Subcutaneous adipose tissue (tissue), 4 donors: ENCODE results near the gene PARD3. TPM values are rescaled to one million over a fixed set of nuclear protein-coding genes. Genes with fewer than 3 reads are reported as not detected.

Experiments
- CTCF ChIP-seq: fragments of 450-650 bp; IDR thresholded peaks from one replicate; pipeline ENCODE4 v1.5.1; 2016; ENCODE audit warnings: low read depth, mild to moderate bottlenecking, control low read depth, antibody characterized with exemption, moderate library complexity
- total RNA-seq, 4 donors: library from RNA; depleted of rRNA; stranded (reverse); fragments of >200 nt; gene quantifications; one replicate each; pipeline ENCODE4 v1.1.0, GENCODE V29; 2016

The PARD3 gene
- total RNA-seq, 4 donors from 2014 or later: 39.4 to 70.3 (median 45.0) TPM

- no peak for TF ChIP-seq CTCF
These were observed 19.0 kb downstream of the PARD3 start for GRCh38 chr10:34796133-34796532.

GRCh38 chr10:34795334-34795733 is 19.8 kb downstream of the PARD3 start:
- no peak for TF ChIP-seq CTCF

DNA sequence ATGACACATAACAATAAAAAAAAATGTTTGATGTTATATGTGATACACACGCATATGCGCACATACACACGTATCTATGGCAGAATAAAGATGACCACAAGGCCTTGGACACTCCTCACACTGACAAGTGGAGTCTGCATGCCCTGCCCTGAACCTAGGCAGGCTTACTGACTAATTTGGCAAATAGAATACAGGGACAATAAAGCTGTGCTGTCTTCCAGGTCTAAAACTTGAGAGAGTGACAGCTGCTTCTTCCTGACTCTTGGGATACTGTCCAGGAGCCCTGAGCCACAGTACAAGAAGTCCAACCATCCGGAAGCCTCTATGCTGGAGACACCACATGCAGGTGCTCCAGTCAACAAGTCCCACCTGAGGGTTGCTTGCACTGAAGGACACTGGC is 20.3 kb downstream of the PARD3 start:
- TF ChIP-seq CTCF: no peak

DNA sequence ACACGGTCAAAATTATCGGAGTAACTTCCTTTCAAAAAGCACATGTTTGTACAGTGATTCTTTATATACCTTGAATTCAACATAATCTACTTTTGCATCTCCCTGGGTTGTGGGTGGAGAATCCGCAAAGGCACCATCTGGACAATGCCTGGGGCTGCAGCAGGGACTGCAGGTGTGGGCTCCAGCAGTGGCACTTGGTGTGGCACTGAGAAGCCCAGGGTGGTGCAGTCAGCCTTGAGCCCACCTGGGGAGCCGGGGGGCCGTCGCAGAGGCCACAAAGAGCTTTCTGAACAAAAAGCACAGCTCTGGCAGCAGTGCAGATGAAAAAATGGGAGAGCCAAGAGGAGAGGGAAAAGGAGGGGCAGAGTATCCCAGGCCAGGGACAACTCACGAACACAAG is 22.2 kb downstream of the PARD3 start:
- no peak for TF ChIP-seq CTCF

DNA sequence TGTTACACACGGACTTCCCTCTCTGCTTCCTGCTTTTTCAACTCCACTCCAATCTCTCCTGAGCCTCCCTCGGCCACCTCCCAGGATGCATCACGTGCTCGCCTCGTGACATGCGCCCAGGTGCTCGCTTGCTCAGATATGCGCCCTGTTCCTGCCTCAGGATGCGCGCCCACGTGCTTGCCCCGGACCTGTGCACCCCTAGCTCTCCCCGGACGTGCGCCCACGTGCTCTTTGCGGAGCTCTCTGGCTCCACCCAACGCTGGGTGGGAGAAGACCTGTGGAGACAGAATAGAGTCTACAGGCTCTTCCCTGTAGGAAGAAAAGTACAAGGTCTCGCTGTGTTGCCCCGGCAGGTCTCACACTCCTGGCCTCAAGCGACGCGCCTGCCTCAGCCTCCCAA is 23.1 kb downstream of the PARD3 start:
- no peak for TF ChIP-seq CTCF

DNA sequence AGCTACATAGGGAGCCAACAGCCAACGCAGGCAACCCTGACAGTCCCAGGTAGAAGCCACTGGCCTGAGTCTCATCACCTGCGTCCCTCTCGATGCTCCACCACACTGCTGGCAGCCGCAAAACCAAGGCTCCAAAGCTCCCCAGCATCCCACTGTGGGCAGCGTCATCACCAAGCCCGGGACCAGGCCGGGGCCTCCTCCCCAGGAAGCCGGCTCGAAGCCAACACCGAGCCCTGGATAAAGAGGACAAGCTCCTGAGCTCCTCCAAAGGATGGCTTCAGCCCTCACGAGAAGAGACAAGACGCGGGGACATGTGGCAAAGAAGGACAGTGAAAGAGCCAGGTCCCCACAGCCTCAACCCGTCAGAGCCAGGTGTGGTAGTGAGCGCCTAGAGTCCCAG is 23.9 kb downstream of the PARD3 start:
- no peak for TF ChIP-seq CTCF

DNA sequence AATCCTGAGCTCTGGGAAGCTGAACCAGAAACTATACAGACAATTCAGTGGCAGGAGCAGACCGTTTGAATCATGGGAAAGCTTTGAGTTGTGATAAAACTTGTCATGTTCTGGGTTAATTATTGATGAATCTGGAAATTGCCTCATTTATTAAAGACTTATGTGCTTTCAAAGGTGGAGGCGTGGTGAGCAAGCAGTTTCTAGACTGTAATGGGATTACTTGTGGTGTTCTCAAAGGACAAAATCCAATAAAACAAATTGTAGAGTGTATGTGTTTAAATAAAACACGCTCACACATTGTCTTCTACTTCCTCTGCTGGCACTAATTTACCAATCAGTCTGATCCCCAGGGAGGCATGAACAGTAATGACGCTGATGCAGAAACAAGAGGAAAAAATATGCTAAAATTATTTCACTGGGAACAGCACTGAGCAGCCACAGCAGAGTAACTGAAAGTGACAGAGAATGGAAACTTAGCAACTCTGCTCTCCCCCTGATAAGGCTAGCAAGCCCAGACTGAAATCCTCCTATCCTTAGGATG is 25.1 kb downstream of the PARD3 start:
- no peak for TF ChIP-seq CTCF
